Erythroblast (primary cell): ENCODE measurements around the gene CYP2W1.

Experiments used
- GATA1 ChIP-seq: IDR thresholded peaks from 2 replicates; pipeline ENCODE4 v1.6.1; 2011; ENCODE audit warnings: low read depth, mild to moderate bottlenecking, control low read depth, low read length, moderate library complexity
- POLR2A ChIP-seq: IDR thresholded peaks from 2 replicates; pipeline ENCODE4 v1.6.1; 2011; ENCODE audit warnings: mild to moderate bottlenecking, low read length

- TF ChIP-seq POLR2A (no peak), GATA1 (no peak)
Observed at GRCh38 chr7:952548-953441, 30.2 kb upstream of the CYP2W1 start.
